HG02763 (cell line): ENCODE measurements around the gene SPRED2.

Experiments used
- ATAC-seq: cut with Tn5 transposase; IDR thresholded peaks from one replicate; pipeline ENCODE4 v1.9.1; 2021; ENCODE audit warnings: mild to moderate bottlenecking, moderate library complexity; ENCODE audit not compliant: unreplicated experiment

SPRED2 gene

DNA sequence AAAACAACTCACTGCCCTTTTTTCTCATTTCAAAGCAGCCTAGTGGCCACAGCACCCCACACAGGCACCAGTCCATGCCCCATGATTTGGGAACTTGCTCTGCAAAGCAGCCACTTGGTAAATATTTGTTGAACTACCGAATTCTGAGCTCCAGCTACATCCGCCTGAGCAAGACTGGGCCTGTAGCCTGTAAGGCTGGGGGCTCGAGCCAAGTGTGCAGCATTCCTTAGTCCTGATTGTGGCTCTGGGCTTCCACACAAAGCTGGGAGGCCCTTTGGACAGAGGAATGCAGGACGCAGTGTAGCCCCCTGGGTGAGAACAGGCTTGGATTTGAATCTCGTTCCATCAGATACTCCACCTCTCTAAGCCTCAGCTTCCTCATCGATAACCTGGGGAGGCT is 116.3 kb downstream of the SPRED2 start:
- ATAC-seq: no peak

DNA sequence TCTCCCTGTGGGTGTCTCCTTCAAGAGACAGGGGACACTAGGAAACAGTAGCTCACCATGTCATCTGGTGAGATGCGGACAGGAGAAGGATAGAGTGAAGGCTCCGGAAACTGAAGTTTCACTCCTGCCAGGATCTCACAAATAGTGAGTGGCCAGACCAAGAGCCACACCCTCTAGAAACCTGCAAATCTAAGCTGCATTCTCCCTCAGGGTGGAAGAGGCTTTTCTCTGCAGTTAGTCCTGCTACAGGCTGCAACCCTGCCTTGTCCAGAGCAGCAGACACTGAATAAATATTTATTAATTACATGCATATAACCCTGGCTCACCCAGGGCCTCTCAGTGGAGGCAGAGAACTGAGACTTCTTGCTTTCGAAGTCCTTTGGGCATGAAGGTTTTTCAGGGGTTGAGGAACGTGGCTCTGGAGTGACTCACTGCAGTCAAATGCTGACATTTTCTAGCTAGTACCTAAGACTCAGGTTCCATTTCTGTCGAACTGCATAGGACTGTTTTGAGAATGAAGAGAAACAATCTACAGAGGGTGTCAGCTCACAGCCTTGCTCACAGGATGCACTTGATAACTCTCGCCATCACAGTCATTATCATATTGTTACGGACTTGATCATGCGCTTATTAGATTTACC is 117.5 kb downstream of the SPRED2 start:
- no peak for ATAC-seq

DNA sequence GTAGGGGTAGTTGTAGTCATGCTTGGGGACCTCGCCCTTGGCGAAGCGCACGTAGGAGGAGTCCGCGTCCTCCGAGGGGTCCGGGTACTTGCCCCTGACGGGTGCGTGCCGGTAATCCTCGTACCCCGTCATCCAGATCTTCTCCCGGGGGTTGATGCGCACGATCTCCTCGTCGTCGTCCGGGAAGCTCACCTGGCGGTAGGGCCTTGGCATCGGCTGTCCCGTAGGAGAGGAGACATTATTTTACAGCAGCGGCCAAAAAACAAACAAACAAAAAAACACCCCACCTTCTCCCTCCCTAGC is 118.5 kb downstream of the SPRED2 start:
- ATAC-seq: no peak

DNA sequence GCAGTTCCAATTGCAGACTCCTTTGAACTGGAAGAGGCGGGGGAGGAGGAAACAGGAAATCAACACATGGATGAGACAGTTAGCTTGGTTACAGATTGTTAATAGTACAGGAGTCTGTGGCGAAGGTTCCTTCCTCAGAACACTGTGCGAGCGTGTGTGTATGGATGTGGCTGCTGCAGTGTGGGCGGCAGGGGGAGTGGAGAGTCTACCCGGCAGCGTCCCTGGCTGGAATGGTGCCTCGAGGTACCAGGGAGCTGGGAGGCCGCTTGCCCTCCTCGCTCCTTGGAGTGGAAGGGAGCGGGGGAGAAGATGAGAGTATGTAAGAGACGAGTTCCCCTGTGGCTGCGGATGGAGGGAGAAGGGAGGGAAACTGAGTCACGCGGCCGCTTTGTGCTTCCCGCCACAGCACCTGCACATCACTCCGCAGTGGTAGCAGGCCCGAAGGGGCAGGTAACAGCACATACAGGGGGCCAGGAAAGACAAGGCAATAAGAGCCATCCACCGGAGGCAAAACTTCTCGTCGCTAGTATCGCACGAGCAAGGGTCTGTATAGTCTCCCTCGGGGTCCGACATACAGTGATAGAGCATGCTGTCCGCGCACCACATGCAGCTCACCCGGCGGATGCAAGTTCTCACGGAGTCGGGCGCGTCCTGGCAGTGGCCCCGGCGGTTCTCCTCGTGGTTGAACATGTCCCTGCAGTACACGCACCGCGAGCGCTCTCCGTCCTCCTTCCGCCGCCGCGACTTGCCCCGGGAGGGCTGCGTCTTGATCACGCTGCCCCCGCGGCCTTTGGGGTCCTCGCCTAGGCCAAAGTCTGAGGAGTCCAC is 119.1 kb downstream of the SPRED2 start:
- ATAC-seq: no peak

DNA sequence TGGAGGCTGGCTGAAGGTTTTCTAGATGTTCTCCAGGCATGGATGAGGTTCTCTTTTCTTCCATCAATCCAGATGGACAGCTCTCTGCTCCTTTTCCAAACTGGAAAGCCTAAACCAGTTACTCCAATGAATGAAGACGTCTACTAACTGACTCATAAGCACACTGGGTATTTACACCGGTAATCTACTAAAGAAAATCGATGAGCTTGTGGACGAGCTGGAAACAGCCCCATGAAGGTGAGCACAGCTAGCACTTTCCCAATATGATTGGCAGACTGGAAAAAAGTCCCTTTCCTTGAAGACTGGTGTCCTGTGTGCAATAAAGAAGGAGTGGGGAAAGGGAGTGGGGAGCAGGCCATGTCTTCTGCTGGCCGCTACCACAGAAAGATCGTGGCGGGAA is 120.8 kb downstream of the SPRED2 start:
- ATAC-seq: no peak

DNA sequence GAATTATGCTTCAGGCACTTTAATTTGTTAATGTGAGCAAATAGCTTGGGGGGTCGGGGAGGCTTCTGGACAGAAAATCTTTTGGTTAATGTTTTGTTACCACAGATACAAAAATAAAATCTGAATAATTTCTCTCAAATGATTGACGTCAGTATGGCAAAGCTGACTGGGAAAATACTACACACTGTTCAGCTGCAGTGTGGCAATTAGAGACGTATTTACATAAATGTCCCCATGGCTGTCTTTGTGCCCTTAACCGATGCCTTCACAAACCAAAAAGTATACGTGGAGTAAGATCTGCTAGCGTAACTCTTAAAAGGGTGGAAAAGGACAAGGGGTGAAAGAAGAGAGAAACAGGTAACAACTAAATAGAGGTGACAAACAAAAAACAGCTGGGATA is 121.3 kb downstream of the SPRED2 start:
- ATAC-seq: no peak

DNA sequence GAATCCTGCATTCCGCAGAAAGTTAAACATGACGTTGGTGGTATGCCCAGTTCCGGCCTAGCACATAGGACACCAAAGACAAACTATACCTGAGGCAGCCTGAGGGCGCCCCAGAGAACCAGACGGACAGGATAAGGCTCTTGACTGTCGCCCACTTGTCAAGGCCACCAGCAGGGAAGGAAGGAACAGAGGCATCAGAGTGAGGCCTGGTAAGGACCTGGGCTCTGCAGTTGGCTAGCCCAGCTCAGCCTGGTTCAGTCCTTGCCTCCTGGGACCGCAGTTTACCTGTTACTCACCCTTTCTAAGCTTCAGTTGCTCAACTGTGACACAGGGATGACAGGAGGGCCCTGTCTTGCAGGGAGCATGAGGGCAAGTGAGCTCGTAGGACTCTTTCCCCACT is 122.7 kb downstream of the SPRED2 start:
- ATAC-seq: no peak

DNA sequence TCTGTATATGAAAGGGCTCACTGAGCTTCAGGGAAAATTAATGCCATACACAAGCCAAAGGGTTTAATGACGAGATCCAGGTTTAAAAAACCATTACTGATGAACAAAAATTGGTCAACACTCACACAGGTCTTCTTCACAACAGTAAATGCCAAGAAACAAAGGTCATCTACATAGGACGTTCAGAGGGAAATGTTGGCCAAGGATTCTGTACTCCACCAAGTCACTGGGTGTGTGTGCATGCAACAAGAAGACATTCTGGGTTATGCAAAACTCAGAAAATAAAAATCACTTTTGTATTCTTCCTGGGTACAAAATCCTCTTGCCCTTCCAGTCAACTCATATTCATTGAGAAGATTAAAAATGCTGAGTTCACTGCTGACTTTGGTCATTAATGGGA is 126.5 kb downstream of the SPRED2 start:
- ATAC-seq: no peak

DNA sequence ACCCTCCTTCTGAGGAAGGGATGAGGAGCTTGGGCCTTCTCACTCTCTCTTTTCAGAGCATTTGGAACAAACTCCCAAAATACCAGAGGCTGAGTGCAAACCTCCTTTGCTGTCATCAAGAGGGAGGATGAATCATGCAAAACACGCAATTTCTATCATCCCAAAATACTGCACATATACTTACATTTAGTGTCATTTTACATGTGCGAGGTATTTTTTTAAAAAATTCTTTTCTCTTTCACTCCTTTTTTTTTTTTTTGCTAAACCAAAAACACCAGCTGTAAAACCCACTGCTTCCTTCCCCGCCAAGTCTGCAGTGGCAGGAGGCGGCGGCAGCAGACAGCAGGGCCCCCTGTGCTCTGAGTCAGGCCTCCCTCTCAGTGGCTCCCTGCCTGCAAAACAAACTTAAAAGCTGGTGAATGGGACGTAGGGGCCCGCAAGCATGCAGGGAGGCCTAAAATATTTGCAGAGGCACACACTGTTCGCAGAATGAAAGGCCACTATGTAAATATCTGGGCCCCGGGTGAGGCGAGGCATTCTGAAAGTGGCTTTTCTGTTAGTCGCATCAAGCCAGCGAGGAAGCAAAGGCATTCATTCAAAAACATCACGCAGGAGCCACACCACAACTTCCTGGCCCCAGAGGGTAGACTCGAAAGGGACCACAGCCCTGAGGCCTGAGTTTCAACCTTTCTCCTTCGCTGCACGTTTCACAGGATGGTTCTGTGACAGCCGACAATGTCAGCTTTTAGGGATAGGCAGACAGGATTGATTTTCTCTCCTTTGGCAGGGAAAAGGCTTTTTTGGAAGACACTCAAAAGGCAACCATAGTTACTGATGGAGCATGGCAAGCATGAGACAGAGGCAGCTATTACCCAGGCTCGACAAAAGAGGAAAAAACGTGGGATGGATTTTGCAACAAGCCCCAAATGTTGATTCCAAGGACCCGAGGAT is 131.4 kb downstream of the SPRED2 start:
- ATAC-seq: peak; percentile 78

DNA sequence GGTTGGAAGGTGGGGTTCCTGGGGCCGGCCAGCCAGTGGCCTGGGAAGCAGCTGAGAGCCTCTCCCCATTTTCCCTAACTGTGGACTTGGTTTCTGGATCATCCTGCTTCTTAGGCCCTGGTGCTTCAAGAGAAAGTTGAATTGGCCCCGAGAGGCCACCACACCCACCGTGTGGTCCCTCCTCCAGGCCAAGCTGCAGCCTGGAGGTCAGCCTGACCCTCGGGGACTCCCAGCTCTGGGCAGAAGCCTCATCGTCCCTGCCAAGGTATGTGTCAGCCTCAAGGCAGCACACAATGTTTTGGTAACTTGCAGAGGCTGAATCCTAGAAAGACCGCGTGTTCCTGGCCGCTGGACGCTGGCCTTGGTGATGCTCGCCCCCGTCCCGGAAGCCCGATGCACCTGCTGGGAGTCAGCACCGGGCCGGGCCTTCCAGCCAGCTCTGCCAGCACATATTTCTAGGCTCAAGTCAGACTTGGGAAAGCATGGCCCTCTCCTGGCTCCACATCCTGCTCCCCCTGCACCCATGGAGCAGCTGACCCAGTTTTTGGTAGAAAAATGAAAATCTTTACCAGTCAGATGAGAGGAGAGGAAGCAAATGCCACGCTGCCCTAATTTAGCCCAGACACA is 132.2 kb downstream of the SPRED2 start:
- no peak for ATAC-seq

DNA sequence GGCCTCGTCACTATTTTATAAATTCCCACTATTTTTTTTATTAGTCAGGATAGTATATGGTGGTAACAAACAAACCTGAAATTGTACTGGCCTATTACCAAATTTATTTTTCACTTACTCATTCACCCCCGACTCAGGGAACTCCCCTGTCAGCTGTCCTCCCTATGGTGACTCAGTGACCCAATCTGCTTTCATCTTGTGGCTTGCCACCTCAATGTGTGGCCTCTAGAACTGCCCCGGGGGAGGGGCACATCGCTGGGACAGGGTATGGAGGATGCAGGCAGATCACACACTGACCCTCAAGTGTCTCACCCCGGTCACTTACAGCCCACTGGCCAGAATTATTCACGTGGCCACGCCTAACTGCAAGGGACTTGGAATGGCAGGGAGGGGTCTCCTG is 133.2 kb downstream of the SPRED2 start:
- ATAC-seq: no peak

DNA sequence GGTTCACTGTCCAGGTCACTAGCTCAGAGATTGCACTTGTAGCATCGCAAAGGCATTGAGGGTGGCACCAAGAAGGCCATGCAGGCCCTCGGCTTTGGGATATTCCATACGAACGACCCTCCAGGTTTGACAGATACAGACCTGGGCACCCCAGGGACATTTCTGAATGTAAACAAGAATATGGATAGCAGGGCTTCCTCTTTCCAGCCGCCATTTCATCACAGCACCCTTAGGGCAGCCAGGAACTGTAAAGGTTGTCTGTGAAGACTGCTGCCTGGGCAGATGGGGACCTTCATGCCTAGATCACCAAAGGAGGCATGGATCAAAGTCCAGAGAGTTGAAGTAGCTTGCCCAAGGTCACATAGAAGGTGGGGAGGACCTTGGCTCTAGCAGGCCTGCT is 134.3 kb downstream of the SPRED2 start:
- no peak for ATAC-seq

DNA sequence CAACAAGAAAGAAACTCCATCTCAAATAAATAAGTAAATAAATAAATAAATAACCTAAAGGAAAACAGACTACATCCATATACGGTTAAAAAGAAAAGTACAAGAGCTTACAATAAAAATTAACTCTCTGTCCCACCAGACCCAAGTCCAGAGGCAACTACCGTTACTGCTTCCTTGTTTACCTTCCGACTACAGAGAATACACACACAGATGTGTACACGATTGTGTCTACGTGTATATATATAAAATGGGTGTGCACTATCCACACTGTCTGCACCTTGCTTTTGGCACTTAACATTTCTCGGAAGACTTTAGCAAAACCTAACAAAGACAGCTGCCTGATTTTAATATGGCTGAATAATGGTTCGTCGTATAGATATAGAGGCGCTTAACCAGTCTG is 134.9 kb downstream of the SPRED2 start:
- ATAC-seq: no peak

DNA sequence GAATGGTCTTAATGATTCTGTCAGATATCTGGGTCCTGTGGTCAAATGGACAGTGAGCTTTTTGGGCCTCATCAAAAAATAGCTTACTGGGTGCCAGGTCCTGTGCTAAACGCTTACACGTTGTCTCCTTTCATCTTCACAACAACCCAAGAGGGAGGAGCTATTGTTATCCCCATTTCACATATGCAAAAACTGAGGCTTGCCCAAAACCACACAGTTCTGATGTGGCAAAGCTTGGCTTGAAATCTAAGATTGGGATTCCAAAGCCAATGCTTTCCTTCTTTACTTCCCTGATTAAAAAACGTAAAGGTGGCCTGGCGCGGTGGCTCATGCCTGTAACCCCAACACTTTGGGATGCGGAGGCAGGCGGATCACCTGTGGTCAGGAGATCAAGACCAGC is 135.4 kb downstream of the SPRED2 start:
- ATAC-seq: no peak

DNA sequence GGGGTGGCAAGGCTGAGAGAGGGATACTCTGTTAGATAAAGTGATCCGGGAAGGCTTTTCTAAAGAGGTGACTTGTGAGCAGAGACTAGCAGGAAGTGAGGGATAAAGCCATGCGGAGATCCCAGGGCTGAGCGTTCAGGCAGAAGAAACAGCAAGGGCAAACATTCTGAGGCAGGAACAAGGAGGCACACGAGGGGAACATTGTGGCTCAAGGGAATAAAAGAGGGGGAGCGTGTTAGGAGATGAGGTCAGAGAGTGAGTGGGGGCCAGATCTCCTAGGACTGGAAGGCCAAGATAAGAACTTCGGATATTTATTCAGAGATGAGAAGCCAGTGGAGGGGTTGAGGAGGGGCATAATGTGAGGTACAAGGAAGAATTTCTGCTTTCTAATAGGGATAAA is 137.7 kb downstream of the SPRED2 start:
- ATAC-seq: no peak

DNA sequence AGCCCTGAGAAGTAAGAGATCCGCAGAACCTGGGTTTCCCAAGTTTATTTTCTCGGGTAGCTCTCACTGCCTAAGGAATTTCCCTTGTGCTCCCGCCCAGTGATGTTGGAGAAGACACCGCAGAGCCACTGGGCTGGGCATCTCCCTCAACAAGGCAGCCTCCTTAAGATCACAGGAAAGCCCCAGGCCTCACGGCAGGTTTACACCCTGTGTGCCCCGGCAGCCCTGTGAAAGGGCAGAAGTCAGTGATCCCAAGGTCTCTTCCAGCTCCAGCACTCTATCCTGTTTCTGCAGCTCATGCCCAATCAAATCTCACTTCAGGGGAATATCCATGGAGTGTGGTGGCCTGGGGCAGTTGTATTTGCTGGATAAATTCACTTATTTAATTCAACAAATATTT is 138.3 kb downstream of the SPRED2 start:
- no peak for ATAC-seq

DNA sequence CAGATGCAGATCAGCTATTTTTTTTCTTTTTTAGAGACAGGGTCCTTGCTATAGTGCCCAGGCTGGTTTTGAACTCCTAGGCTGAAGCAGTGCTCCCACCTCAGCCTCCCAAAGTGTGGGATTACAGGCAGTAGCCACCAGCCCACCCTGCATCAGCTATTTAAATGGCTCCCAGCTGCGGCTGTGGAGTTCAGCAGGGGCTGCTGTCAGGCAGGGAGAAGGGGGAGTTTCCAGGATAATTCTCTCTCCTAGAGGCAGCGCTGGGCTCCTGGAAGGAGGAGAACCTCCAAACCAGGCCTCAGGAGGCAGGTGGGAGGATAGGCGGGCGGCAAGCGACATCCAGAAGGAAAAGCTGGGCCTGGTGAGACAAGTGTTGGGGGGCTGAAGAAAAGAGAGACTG is 139.0 kb downstream of the SPRED2 start:
- no peak for ATAC-seq

DNA sequence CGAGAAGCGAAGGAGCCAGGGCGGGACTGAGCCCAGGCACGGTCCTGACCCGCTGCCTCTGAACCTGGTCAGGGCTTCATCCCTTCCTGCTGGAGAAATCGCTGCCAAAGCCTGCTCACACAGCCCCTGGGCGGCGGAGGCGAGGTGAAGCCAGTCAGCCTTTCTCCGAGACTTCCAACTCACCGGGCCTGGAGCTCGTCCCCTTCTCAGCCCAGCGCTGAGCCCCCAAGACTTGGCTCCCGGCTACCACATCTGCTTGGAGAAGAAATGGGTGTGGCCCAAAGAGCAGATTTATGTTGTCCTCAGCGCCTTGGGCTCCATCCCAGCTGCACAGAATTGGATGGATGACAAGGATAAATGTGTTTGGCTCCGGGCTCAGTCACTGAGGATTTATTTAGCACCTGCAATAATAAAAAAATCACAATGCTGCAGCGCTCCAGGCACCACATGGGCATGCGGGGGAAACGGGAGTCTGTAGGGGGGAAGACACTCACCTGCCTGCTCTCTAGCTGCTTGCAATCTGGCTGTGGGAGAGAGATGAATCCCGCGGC is 139.9 kb downstream of the SPRED2 start:
- no peak for ATAC-seq

DNA sequence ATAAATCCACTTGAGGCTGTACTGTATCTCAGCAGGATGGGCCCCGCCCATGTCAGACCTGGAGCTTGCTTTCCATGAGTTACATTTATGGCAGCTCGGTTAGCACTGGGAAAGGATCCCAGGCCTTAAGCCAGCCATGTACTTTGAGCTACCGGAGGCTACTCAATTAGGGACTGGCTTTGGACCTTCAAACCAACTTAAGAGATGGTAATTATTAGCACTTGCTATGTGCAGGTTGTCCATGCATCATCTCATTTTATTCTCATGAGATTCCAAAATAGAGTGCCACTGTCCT is 140.3 kb downstream of the SPRED2 start:
- no peak for ATAC-seq

DNA sequence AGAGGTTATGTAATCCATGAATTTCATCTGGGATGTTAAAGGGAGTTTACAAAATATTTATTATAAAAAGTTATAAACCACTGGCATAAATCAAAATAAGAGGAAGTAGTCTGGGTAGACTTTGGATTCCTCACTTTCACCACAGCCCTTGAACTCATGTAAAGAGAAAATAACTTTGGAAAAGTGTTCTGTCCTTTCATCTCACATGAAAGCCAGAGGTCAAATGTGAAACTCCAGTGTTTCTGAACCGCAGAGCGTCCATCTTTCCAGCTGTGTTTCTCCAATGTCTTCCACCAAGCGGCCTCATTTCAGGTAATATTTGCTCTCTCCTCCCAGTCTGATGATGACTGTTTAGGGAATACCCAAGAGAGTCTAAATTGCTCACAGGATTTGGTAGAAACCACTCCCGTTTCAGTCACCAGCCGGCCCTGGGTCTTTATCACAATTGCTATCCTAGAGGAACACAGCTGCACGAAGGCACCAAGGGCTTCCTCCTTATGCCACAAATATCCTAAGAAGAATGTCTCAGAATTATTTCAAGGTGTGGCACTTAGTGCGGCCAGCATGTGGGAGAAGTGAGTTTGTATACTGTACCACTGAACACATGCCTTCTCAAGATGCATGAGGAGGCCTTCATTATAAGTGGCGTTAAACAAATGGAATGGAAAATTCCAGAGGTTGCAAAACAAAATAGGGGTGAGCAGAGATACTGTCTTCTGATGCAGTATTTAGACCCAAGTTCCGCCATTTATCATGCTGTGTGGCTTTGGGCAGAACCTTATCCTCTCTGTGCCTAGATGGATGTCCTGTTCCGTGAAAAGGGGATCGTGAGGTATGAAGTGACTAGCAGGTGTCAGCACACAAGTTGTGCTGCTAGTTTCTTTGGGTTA is 140.9 kb downstream of the SPRED2 start:
- ATAC-seq: no peak
